H1 (cell line): Measurements from ENCODE around the gene RXRA. TPM values are rescaled to one million over a fixed set of nuclear protein-coding genes. Genes with fewer than 3 reads are reported as not detected.

ENCODE experiments used
- CTCF ChIA-PET: fragments of 300-600 bp; sonication (Branson Sonifier 250); formaldehyde crosslinking; loops from one replicate; lab custom pipeline; 2021; ENCODE audit not compliant: partially characterized antibody; lab: Charles Lee
- POLR2A ChIA-PET: fragments of 300-600 bp; sonication (Branson Sonifier 250); formaldehyde crosslinking; loops from one replicate; lab custom pipeline; 2021; ENCODE audit warnings: inconsistent platforms; ENCODE audit not compliant: partially characterized antibody; lab: Charles Lee
- DNase-seq, 2 experiments: peaks; one replicate each; pipeline versions ENCODE4 v3.0.0 to v3.0.0-alpha.2; 2010 to 2022; ENCODE audit warnings: low spot score in 2 of 2, low read depth in 1 of 2, mixed read lengths in 1 of 2
- FAIRE-seq: peaks from 2 replicates; lab custom pipeline; 2011; peaks lifted over from hg19 to GRCh38; lab: Jason Lieb, UNC
- H2AFZ ChIP-seq: 2 replicates; pipeline ENCODE4 v1.8.1; 2012; ENCODE audit warnings: low read length, inconsistent platforms
- H2AK5ac ChIP-seq: 2 replicates; pipeline ENCODE4 v1.6.1; 2013; ENCODE audit warnings: low read depth, low read length
- H2BK120ac ChIP-seq: replicated peaks from 2 replicates; pipeline ENCODE3; 2013; ENCODE audit warnings: low read depth, low read length, inconsistent platforms
- H2BK12ac ChIP-seq: 2 replicates; pipeline ENCODE4 v1.6.1; 2013; ENCODE audit warnings: low read depth, low read length
- H2BK15ac ChIP-seq: 2 replicates; pipeline ENCODE4 v1.6.1; 2013; ENCODE audit warnings: low read length
- H2BK20ac ChIP-seq: 2 replicates; pipeline ENCODE4 v1.6.1; 2013; ENCODE audit warnings: low read length
- H2BK5ac ChIP-seq: 2 replicates; pipeline ENCODE4 v1.6.1; 2013; ENCODE audit warnings: low read depth, low read length
- H3K14ac ChIP-seq: 2 replicates; pipeline ENCODE4 v1.6.1; 2013; ENCODE audit warnings: inconsistent platforms; ENCODE audit not compliant: insufficient read length
- H3K18ac ChIP-seq: 2 replicates; pipeline ENCODE4 v1.6.1; 2013; ENCODE audit warnings: low read length; ENCODE audit errors: extremely low read depth
- H3K23ac ChIP-seq: 2 replicates; pipeline ENCODE4 v1.6.1; 2013; ENCODE audit warnings: inconsistent platforms; ENCODE audit not compliant: insufficient read length
- H3K23me2 ChIP-seq: 2 replicates; pipeline ENCODE4 v1.6.1; 2013; ENCODE audit warnings: low read depth, low read length
- H3K27ac ChIP-seq: 2 replicates; pipeline ENCODE4 v1.6.1; 2011; ENCODE audit warnings: low read depth, low read length, inconsistent platforms
- H3K27me3 ChIP-seq, 4 experiments: replicated peaks in 1 of 4; 1 replicate in 1 of 4; 2 replicates in 3 of 4; pipeline versions ENCODE4 v1.6.1 to v1.8.1; 2011 to 2013; ENCODE audit warnings: low read length in 3 of 4, mild to moderate bottlenecking in 3 of 4, inconsistent platforms in 2 of 4, mixed read lengths in 2 of 4, moderate library complexity in 1 of 4; ENCODE audit not compliant: control insufficient read depth in 3 of 4, insufficient read depth in 3 of 4; ENCODE audit errors: extremely low read depth in 1 of 4
- H3K36me3 ChIP-seq, 4 experiments: 2 replicates each; pipeline versions ENCODE4 v1.6.1 to v1.8.1; 2011 to 2013; ENCODE audit warnings: mild to moderate bottlenecking in 4 of 4, low read length in 3 of 4, moderate library complexity in 2 of 4, control low read depth in 1 of 4, inconsistent platforms in 1 of 4; ENCODE audit not compliant: insufficient read depth in 4 of 4, control insufficient read depth in 2 of 4
- H3K4ac ChIP-seq: replicated peaks from 2 replicates; pipeline ENCODE3; 2013; ENCODE audit warnings: low read length, low read depth, mixed read lengths, inconsistent platforms; ENCODE audit not compliant: insufficient read length
- H3K4me1 ChIP-seq, 4 experiments: replicated peaks in 1 of 4; 1 replicate in 1 of 4; 2 replicates in 3 of 4; pipeline versions ENCODE4 v1.6.1 to v1.8.1; 2011 to 2013; ENCODE audit warnings: low read length in 3 of 4, inconsistent platforms in 2 of 4, mixed read lengths in 1 of 4; ENCODE audit not compliant: insufficient read depth in 4 of 4, control insufficient read depth in 3 of 4
- H3K4me2 ChIP-seq, 2 experiments: 2 replicates each; pipeline versions ENCODE4 v1.6.1 to v1.8.1; 2011 to 2013; ENCODE audit warnings: low read depth in 2 of 2, low read length in 2 of 2, control low read depth in 1 of 2, inconsistent platforms in 1 of 2, mild to moderate bottlenecking in 1 of 2; ENCODE audit not compliant: insufficient read depth in 1 of 2
- H3K4me3 ChIP-seq, 4 experiments: fragments of 200-600, 300-600 bp in 1 of 4; sonication (generic), shearing (Covaris generic), sonication (Bioruptor Twin) in 1 of 4; 2 replicates each; pipeline versions ENCODE4 v1.5.1 to v1.8.1; 2011 to 2016; ENCODE audit warnings: low read length in 4 of 4, low read depth in 3 of 4, control low read depth in 2 of 4, inconsistent platforms in 2 of 4, mild to moderate bottlenecking in 2 of 4, mixed read lengths in 1 of 4, moderate library complexity in 1 of 4; ENCODE audit not compliant: insufficient read depth in 2 of 4; ENCODE audit errors: extremely low read depth in 1 of 4
- H3K56ac ChIP-seq: replicated peaks from 2 replicates; pipeline ENCODE3; 2013; ENCODE audit warnings: low read depth, mild to moderate bottlenecking, mixed read lengths, low read length, inconsistent platforms; ENCODE audit not compliant: insufficient read length
- H3K79me1 ChIP-seq: 2 replicates; pipeline ENCODE4 v1.6.1; 2013; ENCODE audit warnings: low read depth, low read length, control low read depth
- H3K79me2 ChIP-seq, 2 experiments: 2 replicates each; pipeline versions ENCODE4 v1.6.1 to v1.8.1; 2012 to 2013; ENCODE audit warnings: low read length in 2 of 2, mild to moderate bottlenecking in 2 of 2, inconsistent platforms in 1 of 2; ENCODE audit not compliant: insufficient read depth in 2 of 2, control insufficient read depth in 1 of 2
- H3K9ac ChIP-seq, 4 experiments: replicated peaks in 1 of 4; 1 replicate in 1 of 4; 2 replicates in 3 of 4; pipeline versions ENCODE4 v1.6.1 to v1.8.1; 2011 to 2013; ENCODE audit warnings: low read depth in 3 of 4, low read length in 3 of 4, control low read depth in 2 of 4, mild to moderate bottlenecking in 2 of 4, moderate library complexity in 2 of 4, inconsistent platforms in 1 of 4; ENCODE audit errors: extremely low read depth in 1 of 4
- H3K9me3 ChIP-seq, 2 experiments: 2 replicates each; pipeline versions ENCODE4 v1.6.1 to v1.8.1; 2012 to 2013; ENCODE audit warnings: mild to moderate bottlenecking in 2 of 2, moderate library complexity in 2 of 2, control low read depth in 1 of 2, inconsistent platforms in 1 of 2, low read depth in 1 of 2, low read length in 1 of 2, mixed read lengths in 1 of 2; ENCODE audit not compliant: insufficient read depth in 2 of 2
- H4K20me1 ChIP-seq, 2 experiments: replicated peaks in 1 of 2; 2 replicates each; pipeline versions ENCODE3 to v1.8.1; 2011 to 2013; ENCODE audit warnings: inconsistent platforms in 2 of 2, low read length in 2 of 2, mild to moderate bottlenecking in 1 of 2; ENCODE audit not compliant: insufficient read depth in 2 of 2, control insufficient read depth in 1 of 2
- H4K5ac ChIP-seq: 2 replicates; pipeline ENCODE4 v1.6.1; 2013; ENCODE audit warnings: low read length, low read depth, mixed read lengths, inconsistent platforms; ENCODE audit not compliant: insufficient read length
- H4K8ac ChIP-seq: 2 replicates; pipeline ENCODE4 v1.8.0; 2013; ENCODE audit warnings: mild to moderate bottlenecking, moderate library complexity, low read length, inconsistent platforms; ENCODE audit not compliant: insufficient read depth; ENCODE audit errors: extremely low read depth
- H4K91ac ChIP-seq: replicated peaks from 2 replicates; pipeline ENCODE3; 2013; ENCODE audit warnings: low read length, mixed read lengths, inconsistent platforms; ENCODE audit not compliant: insufficient read length
- CEBPB ChIP-seq: IDR thresholded peaks from 2 replicates; pipeline ENCODE4 v1.6.1; 2012; ENCODE audit warnings: low read depth, low read length
- CHD1 ChIP-seq: IDR thresholded peaks from 2 replicates; pipeline ENCODE4 v1.6.1; 2012; ENCODE audit warnings: low read depth, low read length, improper control_type of control experiment
- CREB1 ChIP-seq: IDR thresholded peaks from 2 replicates; pipeline ENCODE4 v1.6.1; 2012; ENCODE audit warnings: inconsistent platforms
- KDM4A ChIP-seq: IDR thresholded peaks from one replicate; pipeline ENCODE4 v1.7.1; 2012; ENCODE audit warnings: low read depth, mild to moderate bottlenecking, moderate library complexity, low read length, inconsistent platforms; ENCODE audit not compliant: severe bottlenecking
- POLR2AphosphoS5 ChIP-seq: IDR thresholded peaks from 2 replicates; pipeline ENCODE4 v1.6.1; 2011; ENCODE audit warnings: low read depth, low read length
- RFX5 ChIP-seq: IDR thresholded peaks from 2 replicates; pipeline ENCODE4 v1.6.1; 2011; ENCODE audit warnings: low read depth, low read length, improper control_type of control experiment, borderline replicate concordance
- RNF2 ChIP-seq: fragments of 200-900, 300-1000 bp; sonication (generic); IDR thresholded peaks from 2 replicates; pipeline ENCODE4 v1.7.1; 2016; ENCODE audit warnings: borderline replicate concordance, low read depth, mild to moderate bottlenecking, antibody characterized with exemption, low read length; ENCODE audit not compliant: poor library complexity, severe bottlenecking; ENCODE audit errors: missing control alignments
- SRF ChIP-seq: IDR thresholded peaks from 2 replicates; pipeline ENCODE4 v1.6.1; 2011; ENCODE audit warnings: mild to moderate bottlenecking, low read depth, low read length, moderate library complexity
- TEAD4 ChIP-seq: IDR thresholded peaks from 2 replicates; pipeline ENCODE4 v1.6.1; 2012; ENCODE audit warnings: low read depth, low read length, inconsistent platforms, mixed read lengths
- WGBS, 2 experiments: shearing (Covaris generic) in 1 of 2; methylation state at CpG; one replicate each; pipeline versions ENCODE4 v1.1.6 to v1.1.7; 2013 to 2015; ENCODE audit warnings: low lambda C conversion rate in 2 of 2, mixed read lengths in 2 of 2, inconsistent platforms in 1 of 2, low coverage in 1 of 2, missing lambda C conversion rate in 1 of 2; ENCODE audit not compliant: insufficient replicate concordance in 2 of 2, insufficient coverage in 1 of 2, insufficient read length in 1 of 2; ENCODE audit errors: extremely low coverage in 1 of 2, missing lambda C conversion rate in 1 of 2; 5-methylcytosine and 5-hydroxymethylcytosine counted together
- polyA plus RNA-seq, 7 experiments: library from polyadenylated mRNA; depleted of rRNA in 3 of 7; stranded (reverse) in 5 of 7; unstranded in 2 of 7; fragments of >200 nt in 5 of 7; fragments of 200-250 nt in 2 of 7; gene quantifications; 1 replicate in 5 of 7; 2 replicates in 1 of 7; 4 replicates in 1 of 7; pipeline versions ENCODE4 v1.2.1 to v1.2.3, GENCODE V29; 2011 to 2013; ENCODE audit warnings: missing spikeins in 2 of 7, mixed read lengths in 2 of 7
- total RNA-seq: library from RNA; stranded (reverse); fragmentation: NEBNext Ultra II Directional; extraction: Animal tissue kit (Norgen Biotek cat#: 25700); gene quantifications from 2 replicates; pipeline ENCODE4 v1.2.1, GENCODE V29; 2021
- TF ChIP-seq, protein P1 (sequence below): IDR thresholded peaks from 2 replicates; pipeline ENCODE4 v1.6.1; 2012; ENCODE audit warnings: low read length, inconsistent platforms

RXRA gene
- total and polyA plus RNA-seq, 2 of the 8 experiments (the other 6 are each of a cell fraction or from before 2014, with no cell fraction given), result 9.8 to 29.4 TPM

GRCh38 chr9:134429007-134429406 is 102.8 kb downstream of the RXRA start:
- ChIA-PET CTCF (interaction anchor here (0.6 to 1.8 kb wide), 6 partner anchors 10 to 65 kb away, joined by 3 to 5 read pairs (median 3); no protein-coding TSS in a partner anchor), POLR2A (no interaction called here)
- Histone ChIP-seq H3K27ac (no peak overlapping the region), H3K14ac (no peak overlapping the region), H3K4me3 (no peak overlapping the region), H2BK12ac (no peak overlapping the region), H2AK5ac (no peak overlapping the region), H3K4me1 (no peaks in the 10 kb centered on the region; a peak in 1 of 7 replicates), H2BK120ac (no peak overlapping the region), H3K79me2 (no peaks in the 10 kb centered on the region), H4K20me1 (no peaks in the 10 kb centered on the region), H4K91ac (no peak overlapping the region), H3K56ac (no peak overlapping the region), H2BK20ac (no peak overlapping the region), H3K23me2 (no peaks in the 10 kb centered on the region), H3K4me2 (no peak overlapping the region), H3K79me1 (no peaks in the 10 kb centered on the region), H3K27me3 (no peaks in the 10 kb centered on the region), H2BK15ac (no peak overlapping the region), H4K5ac (no peak overlapping the region), H3K9ac (no peak overlapping the region), H2AFZ (no peak overlapping the region), H2BK5ac (no peak overlapping the region), H3K23ac (no peak overlapping the region), H3K9me3 (no peaks in the 10 kb centered on the region), H3K36me3 (peaks cover 0 to 2% (median 0%) of the 10 kb centered on the region in 4 experiments; a peak in 2 of 8 replicates), H3K4ac (no peak overlapping the region), H4K8ac (no peak overlapping the region), H3K18ac (no peak overlapping the region)
- DNase-seq (no peak), FAIRE-seq (no peak)
- TF ChIP-seq POLR2AphosphoS5 (no peak), TEAD4 (no peak), RFX5 (no peak), CREB1 (no peak), CEBPB (no peak), KDM4A (no peak), RNF2 (no peak), SRF (no peak), CHD1 (no peak)
- TF ChIP-seq, protein P1, sequence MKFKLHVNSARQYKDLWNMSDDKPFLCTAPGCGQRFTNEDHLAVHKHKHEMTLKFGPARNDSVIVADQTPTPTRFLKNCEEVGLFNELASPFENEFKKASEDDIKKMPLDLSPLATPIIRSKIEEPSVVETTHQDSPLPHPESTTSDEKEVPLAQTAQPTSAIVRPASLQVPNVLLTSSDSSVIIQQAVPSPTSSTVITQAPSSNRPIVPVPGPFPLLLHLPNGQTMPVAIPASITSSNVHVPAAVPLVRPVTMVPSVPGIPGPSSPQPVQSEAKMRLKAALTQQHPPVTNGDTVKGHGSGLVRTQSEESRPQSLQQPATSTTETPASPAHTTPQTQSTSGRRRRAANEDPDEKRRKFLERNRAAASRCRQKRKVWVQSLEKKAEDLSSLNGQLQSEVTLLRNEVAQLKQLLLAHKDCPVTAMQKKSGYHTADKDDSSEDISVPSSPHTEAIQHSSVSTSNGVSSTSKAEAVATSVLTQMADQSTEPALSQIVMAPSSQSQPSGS, result no peak
- 93% methylated on average over 16 of the region's 20 CpGs; no CpG with 5 or more reads in 1 of the 2 experiments for WGBS, 2 experiments
